Measurements from ENCODE around the gene SFRP2.

SFRP2 gene

GRCh38 chr4:153789741-153790499, 1.0 kb upstream of the SFRP2 start:
- no peak for TF ChIP-seq GATA3 (IDR thresholded peaks at IDR 0.05; ENCODE audit: low read depth, low read length)
- TF ChIP-seq GATA2 (IDR thresholded peaks at IDR 0.05; ENCODE audit: low read depth, low read length): no peak

- no peak for TF ChIP-seq GATA3 (IDR thresholded peaks at IDR 0.05; ENCODE audit: low read depth, low read length)
- no peak for TF ChIP-seq GATA2 (IDR thresholded peaks at IDR 0.05; ENCODE audit: low read depth, low read length)
These were observed 851 bp downstream of the SFRP2 start for GRCh38 chr4:153788051-153788412.

- no peak for TF ChIP-seq GATA3 (IDR thresholded peaks at IDR 0.05; ENCODE audit: low read depth, low read length)
- TF ChIP-seq GATA2 (IDR thresholded peaks at IDR 0.05; ENCODE audit: low read depth, low read length): no peak
These were observed 1.3 kb downstream of the SFRP2 start for GRCh38 chr4:153787575-153787974.

GRCh38 chr4:153787061-153787560, 1.8 kb downstream of the SFRP2 start:
- TF ChIP-seq GATA3 (IDR thresholded peaks at IDR 0.05; ENCODE audit: low read depth, low read length) (no peak), GATA2 (IDR thresholded peaks at IDR 0.05; ENCODE audit: low read depth, low read length) (no peak)

GRCh38 chr4:153785910-153786721, 2.8 kb downstream of the SFRP2 start:
- TF ChIP-seq GATA3 (IDR thresholded peaks at IDR 0.05; ENCODE audit: low read depth, low read length): no peak
- TF ChIP-seq GATA2 (IDR thresholded peaks at IDR 0.05; ENCODE audit: low read depth, low read length): no peak

- TF ChIP-seq GATA2 (IDR thresholded peaks at IDR 0.05; ENCODE audit: low read depth, low read length) (no peak), GATA3 (IDR thresholded peaks at IDR 0.05; ENCODE audit: low read depth, low read length) (no peak)
These were observed 4.7 kb downstream of the SFRP2 start for GRCh38 chr4:153784166-153784699.

- TF ChIP-seq GATA2 (IDR thresholded peaks at IDR 0.05; ENCODE audit: low read depth, low read length) (no peak), GATA3 (IDR thresholded peaks at IDR 0.05; ENCODE audit: low read depth, low read length) (no peak)
These were observed 6.3 kb downstream of the SFRP2 start for GRCh38 chr4:153782581-153782980.

GRCh38 chr4:153781717-153782416, 7.0 kb downstream of the SFRP2 start:
- TF ChIP-seq GATA2 (IDR thresholded peaks at IDR 0.05; ENCODE audit: low read depth, low read length): no peak
- TF ChIP-seq GATA3 (IDR thresholded peaks at IDR 0.05; ENCODE audit: low read depth, low read length): no peak

- TF ChIP-seq GATA3 (IDR thresholded peaks at IDR 0.05; ENCODE audit: low read depth, low read length) (no peak), GATA2 (IDR thresholded peaks at IDR 0.05; ENCODE audit: low read depth, low read length) (no peak)
These were observed 7.6 kb downstream of the SFRP2 start for GRCh38 chr4:153781280-153781679.

- TF ChIP-seq GATA3 (IDR thresholded peaks at IDR 0.05; ENCODE audit: low read depth, low read length) (no peak), GATA2 (IDR thresholded peaks at IDR 0.05; ENCODE audit: low read depth, low read length) (no peak)
These were observed 8.0 kb downstream of the SFRP2 start for GRCh38 chr4:153780876-153781275.

GRCh38 chr4:153780221-153780620, 8.7 kb downstream of the SFRP2 start:
- TF ChIP-seq GATA3 (IDR thresholded peaks at IDR 0.05; ENCODE audit: low read depth, low read length): no peak
- no peak for TF ChIP-seq GATA2 (IDR thresholded peaks at IDR 0.05; ENCODE audit: low read depth, low read length)

GRCh38 chr4:153778383-153778782, 10.5 kb downstream of the SFRP2 start:
- no peak for TF ChIP-seq GATA2 (IDR thresholded peaks at IDR 0.05; ENCODE audit: low read depth, low read length)
- no peak for TF ChIP-seq GATA3 (IDR thresholded peaks at IDR 0.05; ENCODE audit: low read depth, low read length)

- TF ChIP-seq GATA2 (IDR thresholded peaks at IDR 0.05; ENCODE audit: low read depth, low read length) (no peak), GATA3 (IDR thresholded peaks at IDR 0.05; ENCODE audit: low read depth, low read length) (no peak)
These were observed 11.5 kb downstream of the SFRP2 start for GRCh38 chr4:153777421-153777820.

GRCh38 chr4:153776601-153777000, 12.3 kb downstream of the SFRP2 start:
- TF ChIP-seq GATA3 (IDR thresholded peaks at IDR 0.05; ENCODE audit: low read depth, low read length): no peak
- TF ChIP-seq GATA2 (IDR thresholded peaks at IDR 0.05; ENCODE audit: low read depth, low read length): no peak

All from SH-SY5Y (cell line).